H1 (cell line): Measurements from ENCODE around the gene POLR2A. TPM values are rescaled to one million over a fixed set of nuclear protein-coding genes. Genes with fewer than 3 reads are reported as not detected.
A peak's percentile ranks its signal among the peaks of the same experiment; 100 is the strongest.

Experiments used
- CTCF ChIA-PET: fragments of 300-600 bp; sonication (Branson Sonifier 250); formaldehyde crosslinking; loops from one replicate; lab custom pipeline; 2021; ENCODE audit not compliant: partially characterized antibody; lab: Charles Lee
- POLR2A ChIA-PET: fragments of 300-600 bp; sonication (Branson Sonifier 250); formaldehyde crosslinking; loops from one replicate; lab custom pipeline; 2021; ENCODE audit warnings: inconsistent platforms; ENCODE audit not compliant: partially characterized antibody; lab: Charles Lee
- DNase-seq, 2 experiments: peaks; one replicate each; pipeline versions ENCODE4 v3.0.0 to v3.0.0-alpha.2; 2010 to 2022; ENCODE audit warnings: low spot score in 2 of 2, low read depth in 1 of 2, mixed read lengths in 1 of 2
- FAIRE-seq: peaks from 2 replicates; lab custom pipeline; 2011; peaks lifted over from hg19 to GRCh38; lab: Jason Lieb, UNC
- H2AFZ ChIP-seq: 2 replicates; pipeline ENCODE4 v1.8.1; 2012; ENCODE audit warnings: low read length, inconsistent platforms
- H2AK5ac ChIP-seq: 2 replicates; pipeline ENCODE4 v1.6.1; 2013; ENCODE audit warnings: low read depth, low read length
- H2BK120ac ChIP-seq: replicated peaks from 2 replicates; pipeline ENCODE3; 2013; ENCODE audit warnings: low read depth, low read length, inconsistent platforms
- H2BK12ac ChIP-seq: 2 replicates; pipeline ENCODE4 v1.6.1; 2013; ENCODE audit warnings: low read depth, low read length
- H2BK15ac ChIP-seq: 2 replicates; pipeline ENCODE4 v1.6.1; 2013; ENCODE audit warnings: low read length
- H2BK20ac ChIP-seq: 2 replicates; pipeline ENCODE4 v1.6.1; 2013; ENCODE audit warnings: low read length
- H2BK5ac ChIP-seq: 2 replicates; pipeline ENCODE4 v1.6.1; 2013; ENCODE audit warnings: low read depth, low read length
- H3K14ac ChIP-seq: 2 replicates; pipeline ENCODE4 v1.6.1; 2013; ENCODE audit warnings: inconsistent platforms; ENCODE audit not compliant: insufficient read length
- H3K18ac ChIP-seq: 2 replicates; pipeline ENCODE4 v1.6.1; 2013; ENCODE audit warnings: low read length; ENCODE audit errors: extremely low read depth
- H3K23ac ChIP-seq: 2 replicates; pipeline ENCODE4 v1.6.1; 2013; ENCODE audit warnings: inconsistent platforms; ENCODE audit not compliant: insufficient read length
- H3K23me2 ChIP-seq: 2 replicates; pipeline ENCODE4 v1.6.1; 2013; ENCODE audit warnings: low read depth, low read length
- H3K27ac ChIP-seq: 2 replicates; pipeline ENCODE4 v1.6.1; 2011; ENCODE audit warnings: low read depth, low read length, inconsistent platforms
- H3K27me3 ChIP-seq, 4 experiments: replicated peaks in 1 of 4; 1 replicate in 1 of 4; 2 replicates in 3 of 4; pipeline versions ENCODE4 v1.6.1 to v1.8.1; 2011 to 2013; ENCODE audit warnings: low read length in 3 of 4, mild to moderate bottlenecking in 3 of 4, inconsistent platforms in 2 of 4, mixed read lengths in 2 of 4, moderate library complexity in 1 of 4; ENCODE audit not compliant: control insufficient read depth in 3 of 4, insufficient read depth in 3 of 4; ENCODE audit errors: extremely low read depth in 1 of 4
- H3K36me3 ChIP-seq, 4 experiments: 2 replicates each; pipeline versions ENCODE4 v1.6.1 to v1.8.1; 2011 to 2013; ENCODE audit warnings: mild to moderate bottlenecking in 4 of 4, low read length in 3 of 4, moderate library complexity in 2 of 4, control low read depth in 1 of 4, inconsistent platforms in 1 of 4; ENCODE audit not compliant: insufficient read depth in 4 of 4, control insufficient read depth in 2 of 4
- H3K4ac ChIP-seq: replicated peaks from 2 replicates; pipeline ENCODE3; 2013; ENCODE audit warnings: low read length, low read depth, mixed read lengths, inconsistent platforms; ENCODE audit not compliant: insufficient read length
- H3K4me1 ChIP-seq, 4 experiments: replicated peaks in 1 of 4; 1 replicate in 1 of 4; 2 replicates in 3 of 4; pipeline versions ENCODE4 v1.6.1 to v1.8.1; 2011 to 2013; ENCODE audit warnings: low read length in 3 of 4, inconsistent platforms in 2 of 4, mixed read lengths in 1 of 4; ENCODE audit not compliant: insufficient read depth in 4 of 4, control insufficient read depth in 3 of 4
- H3K4me2 ChIP-seq, 2 experiments: 2 replicates each; pipeline versions ENCODE4 v1.6.1 to v1.8.1; 2011 to 2013; ENCODE audit warnings: low read depth in 2 of 2, low read length in 2 of 2, control low read depth in 1 of 2, inconsistent platforms in 1 of 2, mild to moderate bottlenecking in 1 of 2; ENCODE audit not compliant: insufficient read depth in 1 of 2
- H3K4me3 ChIP-seq, 4 experiments: fragments of 200-600, 300-600 bp in 1 of 4; sonication (generic), shearing (Covaris generic), sonication (Bioruptor Twin) in 1 of 4; 2 replicates each; pipeline versions ENCODE4 v1.5.1 to v1.8.1; 2011 to 2016; ENCODE audit warnings: low read length in 4 of 4, low read depth in 3 of 4, control low read depth in 2 of 4, inconsistent platforms in 2 of 4, mild to moderate bottlenecking in 2 of 4, mixed read lengths in 1 of 4, moderate library complexity in 1 of 4; ENCODE audit not compliant: insufficient read depth in 2 of 4; ENCODE audit errors: extremely low read depth in 1 of 4
- H3K56ac ChIP-seq: replicated peaks from 2 replicates; pipeline ENCODE3; 2013; ENCODE audit warnings: low read depth, mild to moderate bottlenecking, mixed read lengths, low read length, inconsistent platforms; ENCODE audit not compliant: insufficient read length
- H3K79me1 ChIP-seq: 2 replicates; pipeline ENCODE4 v1.6.1; 2013; ENCODE audit warnings: low read depth, low read length, control low read depth
- H3K79me2 ChIP-seq, 2 experiments: 2 replicates each; pipeline versions ENCODE4 v1.6.1 to v1.8.1; 2012 to 2013; ENCODE audit warnings: low read length in 2 of 2, mild to moderate bottlenecking in 2 of 2, inconsistent platforms in 1 of 2; ENCODE audit not compliant: insufficient read depth in 2 of 2, control insufficient read depth in 1 of 2
- H3K9ac ChIP-seq, 4 experiments: replicated peaks in 1 of 4; 1 replicate in 1 of 4; 2 replicates in 3 of 4; pipeline versions ENCODE4 v1.6.1 to v1.8.1; 2011 to 2013; ENCODE audit warnings: low read depth in 3 of 4, low read length in 3 of 4, control low read depth in 2 of 4, mild to moderate bottlenecking in 2 of 4, moderate library complexity in 2 of 4, inconsistent platforms in 1 of 4; ENCODE audit errors: extremely low read depth in 1 of 4
- H3K9me3 ChIP-seq, 2 experiments: 2 replicates each; pipeline versions ENCODE4 v1.6.1 to v1.8.1; 2012 to 2013; ENCODE audit warnings: mild to moderate bottlenecking in 2 of 2, moderate library complexity in 2 of 2, control low read depth in 1 of 2, inconsistent platforms in 1 of 2, low read depth in 1 of 2, low read length in 1 of 2, mixed read lengths in 1 of 2; ENCODE audit not compliant: insufficient read depth in 2 of 2
- H4K20me1 ChIP-seq, 2 experiments: replicated peaks in 1 of 2; 2 replicates each; pipeline versions ENCODE3 to v1.8.1; 2011 to 2013; ENCODE audit warnings: inconsistent platforms in 2 of 2, low read length in 2 of 2, mild to moderate bottlenecking in 1 of 2; ENCODE audit not compliant: insufficient read depth in 2 of 2, control insufficient read depth in 1 of 2
- H4K5ac ChIP-seq: 2 replicates; pipeline ENCODE4 v1.6.1; 2013; ENCODE audit warnings: low read length, low read depth, mixed read lengths, inconsistent platforms; ENCODE audit not compliant: insufficient read length
- H4K8ac ChIP-seq: 2 replicates; pipeline ENCODE4 v1.8.0; 2013; ENCODE audit warnings: mild to moderate bottlenecking, moderate library complexity, low read length, inconsistent platforms; ENCODE audit not compliant: insufficient read depth; ENCODE audit errors: extremely low read depth
- H4K91ac ChIP-seq: replicated peaks from 2 replicates; pipeline ENCODE3; 2013; ENCODE audit warnings: low read length, mixed read lengths, inconsistent platforms; ENCODE audit not compliant: insufficient read length
- RAD21 ChIP-seq, 2 experiments: IDR thresholded peaks in 1 of 2; conservative IDR thresholded peaks in 1 of 2; 2 replicates each; pipeline ENCODE4 v1.6.1; 2011; ENCODE audit warnings: low read depth in 2 of 2, low read length in 2 of 2, improper control_type of control experiment in 1 of 2, inconsistent platforms in 1 of 2, mild to moderate bottlenecking in 1 of 2, moderate library complexity in 1 of 2
- YY1 ChIP-seq: IDR thresholded peaks from 2 replicates; pipeline ENCODE4 v1.6.1; 2011; ENCODE audit warnings: low read depth, mild to moderate bottlenecking, low read length
- WGBS, 2 experiments: shearing (Covaris generic) in 1 of 2; methylation state at CpG; one replicate each; pipeline versions ENCODE4 v1.1.6 to v1.1.7; 2013 to 2015; ENCODE audit warnings: low lambda C conversion rate in 2 of 2, mixed read lengths in 2 of 2, inconsistent platforms in 1 of 2, low coverage in 1 of 2, missing lambda C conversion rate in 1 of 2; ENCODE audit not compliant: insufficient replicate concordance in 2 of 2, insufficient coverage in 1 of 2, insufficient read length in 1 of 2; ENCODE audit errors: extremely low coverage in 1 of 2, missing lambda C conversion rate in 1 of 2; 5-methylcytosine and 5-hydroxymethylcytosine counted together
- polyA plus RNA-seq, 7 experiments: library from polyadenylated mRNA; depleted of rRNA in 3 of 7; stranded (reverse) in 5 of 7; unstranded in 2 of 7; fragments of >200 nt in 5 of 7; fragments of 200-250 nt in 2 of 7; gene quantifications; 1 replicate in 5 of 7; 2 replicates in 1 of 7; 4 replicates in 1 of 7; pipeline versions ENCODE4 v1.2.1 to v1.2.3, GENCODE V29; 2011 to 2013; ENCODE audit warnings: missing spikeins in 2 of 7, mixed read lengths in 2 of 7
- total RNA-seq: library from RNA; stranded (reverse); fragmentation: NEBNext Ultra II Directional; extraction: Animal tissue kit (Norgen Biotek cat#: 25700); gene quantifications from 2 replicates; pipeline ENCODE4 v1.2.1, GENCODE V29; 2021

The POLR2A gene
- total and polyA plus RNA-seq, 2 of the 8 experiments (the other 6 are each of a cell fraction or from before 2014, with no cell fraction given) = 26.8 to 150 TPM

GRCh38 chr17:7459961-7460545, 24.1 kb upstream of the POLR2A start:
- Histone ChIP-seq H3K27ac (no peak overlapping the region), H2BK15ac (no peak overlapping the region), H3K56ac (no peak overlapping the region), H2BK5ac (no peak overlapping the region), H4K5ac (no peak overlapping the region), H2BK20ac (no peak overlapping the region), H3K4me1 (peaks cover 2 to 18% (median 7%) of the 10 kb centered on the region in 4 experiments), H3K23ac (no peak overlapping the region), H2AFZ (no peak overlapping the region), H3K79me2 (no peaks in the 10 kb centered on the region), H3K9ac (no peak overlapping the region), H3K14ac (no peak overlapping the region), H4K8ac (no peak overlapping the region), H3K4me2 (no peak overlapping the region), H3K27me3 (no peaks in the 10 kb centered on the region), H3K18ac (no peak overlapping the region), H4K91ac (no peak overlapping the region), H2AK5ac (no peak overlapping the region), H3K4ac (no peak overlapping the region), H2BK12ac (no peak overlapping the region), H3K9me3 (no peaks in the 10 kb centered on the region), H3K4me3 (no peak overlapping the region), H2BK120ac (no peak overlapping the region), H3K79me1 (no peaks in the 10 kb centered on the region), H3K23me2 (peaks cover 5% of the 10 kb centered on the region), H3K36me3 (peaks cover 0 to 2% (median 0%) of the 10 kb centered on the region in 4 experiments; a peak in 2 of 8 replicates), H4K20me1 (no peaks in the 10 kb centered on the region)
- ChIA-PET POLR2A (interaction anchor here (0.7 to 13.8 kb wide), 5 partner anchors 10 to 197 kb away, joined by 3 to 200 read pairs (median 3); partner anchors contain the start of genes POLR2A, SLC35G6 and ZBTB4), CTCF (interaction anchor here (0.8 to 2.1 kb wide), 4 partner anchors 16 to 54 kb away, joined by 3 to 5 read pairs (median 4); no protein-coding TSS in a partner anchor)
- 91% methylated on average over 3 of the region's 3 CpGs; no CpG with 5 or more reads in 1 of the 2 experiments for WGBS, 2 experiments
- TF ChIP-seq YY1 = peak; percentile 91
- no peak for TF ChIP-seq RAD21 (IDR thresholded peaks at IDR 0.05 in 1 of 2, conservative IDR thresholded peaks at IDR 0.05 in 1 of 2; ENCODE audit: low read depth in 2 of 2, low read length in 2 of 2)
- FAIRE-seq (no peak), DNase-seq (no peak)
